Activated T-helper 2 cell treated with anti-CD3 and anti-CD28 coated beads, Interferon-gamma antibody, Interleukin-2, Interleukin-4, amounts not matched to agents 10 μg/mL and 5 μg/mL and 100 μg/mL, durations not matched to agents 14 hours and 24 hours and 36 hours (primary cell): ENCODE measurements around the gene SCN1A. TPM values are rescaled to one million over a fixed set of nuclear protein-coding genes. Genes with fewer than 3 reads are reported as not detected.

Source experiments
- DNase-seq: peaks from one replicate; pipeline ENCODE4 v3.0.0; 2021; ENCODE audit warnings: low spot score
- H3K27ac Mint-ChIP-seq: one replicate; pipeline ENCODE4 v1.8.0; 2021; ENCODE audit warnings: mixed read lengths
- H3K27me3 Mint-ChIP-seq: one replicate; pipeline ENCODE4 v1.8.0; 2021; ENCODE audit warnings: low read depth, mixed read lengths
- H3K36me3 Mint-ChIP-seq: one replicate; pipeline ENCODE4 v1.8.0; 2021; ENCODE audit warnings: low read depth, mixed read lengths
- H3K4me1 Mint-ChIP-seq: one replicate; pipeline ENCODE4 v1.8.0; 2021; ENCODE audit warnings: low read depth, mixed read lengths
- H3K4me3 Mint-ChIP-seq: one replicate; pipeline ENCODE4 v1.8.0; 2021; ENCODE audit warnings: low read depth, mild to moderate bottlenecking, moderate library complexity, mixed read lengths
- H3K9me3 Mint-ChIP-seq: one replicate; pipeline ENCODE4 v1.8.0; 2021; ENCODE audit warnings: mixed read lengths
- intact Hi-C: fragments of 100-400 bp; cut with micrococcal nuclease; formaldehyde crosslinking; loops from one replicate; pipeline ENCODE4 v1.15.1; 2023
- total RNA-seq: library from RNA; stranded (reverse); gene quantifications from 2 replicates; pipeline ENCODE4 v1.2.3, GENCODE V29; 2022

SCN1A gene
- total RNA-seq, 1 donor from 2014 or later, result not detected

- intact Hi-C loops, result no loop called here
- H3K9me3 Mint-ChIP-seq, result no peaks in the 10 kb centered on the region
- H3K4me1 Mint-ChIP-seq, result no peaks in the 10 kb centered on the region
- H3K4me3 Mint-ChIP-seq, result no peak overlapping the region
- H3K27ac Mint-ChIP-seq, result no peak overlapping the region
- H3K36me3 Mint-ChIP-seq, result no peaks in the 10 kb centered on the region
- no peaks in the 10 kb centered on the region for H3K27me3 Mint-ChIP-seq
- no peak for DNase-seq
Observed at GRCh38 chr2:166092889-166093288, 34.9 kb downstream of the SCN1A start.

- intact Hi-C loops, result no loop called here
- no peaks in the 10 kb centered on the region for H3K27me3 Mint-ChIP-seq
- no peaks in the 10 kb centered on the region for H3K9me3 Mint-ChIP-seq
- no peaks in the 10 kb centered on the region for H3K36me3 Mint-ChIP-seq
- no peak for DNase-seq
- H3K27ac Mint-ChIP-seq, result no peak overlapping the region
- no peaks in the 10 kb centered on the region for H3K4me1 Mint-ChIP-seq
- no peak overlapping the region for H3K4me3 Mint-ChIP-seq
Observed at GRCh38 chr2:166091439-166091838, 36.4 kb downstream of the SCN1A start.

GRCh38 chr2:166090908-166091307, 36.9 kb downstream of the SCN1A start:
- intact Hi-C loops, result no loop called here
- Mint-ChIP-seq H3K4me1 (no peaks in the 10 kb centered on the region), H3K4me3 (no peak overlapping the region), H3K36me3 (no peaks in the 10 kb centered on the region), H3K27ac (no peak overlapping the region), H3K9me3 (no peaks in the 10 kb centered on the region), H3K27me3 (no peaks in the 10 kb centered on the region)
- no peak for DNase-seq

GRCh38 chr2:166090346-166090745, 37.5 kb downstream of the SCN1A start:
- intact Hi-C loops, result no loop called here
- DNase-seq, result no peak
- Mint-ChIP-seq H3K4me1 (no peaks in the 10 kb centered on the region), H3K4me3 (no peak overlapping the region), H3K9me3 (no peaks in the 10 kb centered on the region), H3K27ac (no peak overlapping the region), H3K36me3 (no peaks in the 10 kb centered on the region), H3K27me3 (no peaks in the 10 kb centered on the region)

- H3K4me3 Mint-ChIP-seq, result no peak overlapping the region
- no peaks in the 10 kb centered on the region for H3K9me3 Mint-ChIP-seq
- H3K36me3 Mint-ChIP-seq, result no peaks in the 10 kb centered on the region
- no peaks in the 10 kb centered on the region for H3K4me1 Mint-ChIP-seq
- intact Hi-C loops, result no loop called here
- H3K27ac Mint-ChIP-seq, result no peak overlapping the region
- no peaks in the 10 kb centered on the region for H3K27me3 Mint-ChIP-seq
- DNase-seq, result no peak
Observed at GRCh38 chr2:166088634-166089033, 39.2 kb downstream of the SCN1A start.

- H3K9me3 Mint-ChIP-seq, result no peaks in the 10 kb centered on the region
- no peak overlapping the region for H3K4me3 Mint-ChIP-seq
- intact Hi-C loops, result no loop called here
- no peak for DNase-seq
- no peaks in the 10 kb centered on the region for H3K4me1 Mint-ChIP-seq
- no peaks in the 10 kb centered on the region for H3K27me3 Mint-ChIP-seq
- H3K27ac Mint-ChIP-seq, result no peak overlapping the region
- no peaks in the 10 kb centered on the region for H3K36me3 Mint-ChIP-seq
Observed at GRCh38 chr2:166084301-166084700, 43.5 kb downstream of the SCN1A start.

- no peak overlapping the region for H3K4me3 Mint-ChIP-seq
- no peak for DNase-seq
- H3K4me1 Mint-ChIP-seq, result no peaks in the 10 kb centered on the region
- H3K9me3 Mint-ChIP-seq, result no peaks in the 10 kb centered on the region
- H3K27me3 Mint-ChIP-seq, result no peaks in the 10 kb centered on the region
- no peaks in the 10 kb centered on the region for H3K36me3 Mint-ChIP-seq
- H3K27ac Mint-ChIP-seq, result no peak overlapping the region
- intact Hi-C loops, result no loop called here
Observed at GRCh38 chr2:166082736-166083135, 45.1 kb downstream of the SCN1A start.

GRCh38 chr2:166081852-166082251, 46.0 kb downstream of the SCN1A start:
- no peak for DNase-seq
- intact Hi-C loops, result no loop called here
- no peaks in the 10 kb centered on the region for H3K9me3 Mint-ChIP-seq
- no peaks in the 10 kb centered on the region for H3K4me1 Mint-ChIP-seq
- H3K27ac Mint-ChIP-seq, result no peak overlapping the region
- H3K36me3 Mint-ChIP-seq, result no peaks in the 10 kb centered on the region
- H3K4me3 Mint-ChIP-seq, result no peak overlapping the region
- no peaks in the 10 kb centered on the region for H3K27me3 Mint-ChIP-seq

GRCh38 chr2:166081131-166081632, 46.6 kb downstream of the SCN1A start:
- Mint-ChIP-seq H3K36me3 (no peaks in the 10 kb centered on the region), H3K9me3 (no peaks in the 10 kb centered on the region), H3K4me3 (no peak overlapping the region), H3K4me1 (no peaks in the 10 kb centered on the region), H3K27ac (no peak overlapping the region), H3K27me3 (no peaks in the 10 kb centered on the region)
- intact Hi-C loops, result no loop called here
- DNase-seq, result no peak

- no peak for DNase-seq
- Mint-ChIP-seq H3K27ac (no peak overlapping the region), H3K9me3 (no peaks in the 10 kb centered on the region), H3K4me1 (no peaks in the 10 kb centered on the region), H3K27me3 (no peaks in the 10 kb centered on the region), H3K36me3 (no peaks in the 10 kb centered on the region), H3K4me3 (no peak overlapping the region)
- intact Hi-C loops, result no loop called here
Observed at GRCh38 chr2:166074430-166074829, 53.4 kb downstream of the SCN1A start.

- Mint-ChIP-seq H3K27ac (no peak overlapping the region), H3K9me3 (no peaks in the 10 kb centered on the region), H3K27me3 (no peaks in the 10 kb centered on the region), H3K36me3 (no peaks in the 10 kb centered on the region), H3K4me3 (no peak overlapping the region), H3K4me1 (no peaks in the 10 kb centered on the region)
- intact Hi-C loops, result no loop called here
- DNase-seq, result no peak
Observed at GRCh38 chr2:166074011-166074410, 53.8 kb downstream of the SCN1A start.

GRCh38 chr2:166070231-166070630, 57.6 kb downstream of the SCN1A start:
- no peaks in the 10 kb centered on the region for H3K9me3 Mint-ChIP-seq
- DNase-seq, result no peak
- H3K27ac Mint-ChIP-seq, result no peak overlapping the region
- H3K4me1 Mint-ChIP-seq, result no peaks in the 10 kb centered on the region
- H3K4me3 Mint-ChIP-seq, result no peak overlapping the region
- peaks cover 3% of the 10 kb centered on the region for H3K27me3 Mint-ChIP-seq
- H3K36me3 Mint-ChIP-seq, result no peaks in the 10 kb centered on the region
- intact Hi-C loops, result no loop called here

- Mint-ChIP-seq H3K4me1 (no peaks in the 10 kb centered on the region), H3K27ac (no peak overlapping the region), H3K4me3 (no peak overlapping the region), H3K36me3 (no peaks in the 10 kb centered on the region), H3K27me3 (peaks cover 3% of the 10 kb centered on the region), H3K9me3 (no peaks in the 10 kb centered on the region)
- intact Hi-C loops, result no loop called here
- no peak for DNase-seq
Observed at GRCh38 chr2:166068981-166069380, 58.8 kb downstream of the SCN1A start.

- no peaks in the 10 kb centered on the region for H3K9me3 Mint-ChIP-seq
- H3K4me1 Mint-ChIP-seq, result no peaks in the 10 kb centered on the region
- H3K27ac Mint-ChIP-seq, result no peak overlapping the region
- H3K4me3 Mint-ChIP-seq, result no peak overlapping the region
- intact Hi-C loops, result no loop called here
- H3K27me3 Mint-ChIP-seq, result peaks cover 3% of the 10 kb centered on the region
- H3K36me3 Mint-ChIP-seq, result no peaks in the 10 kb centered on the region
- no peak for DNase-seq
Observed at GRCh38 chr2:166067229-166067628, 60.6 kb downstream of the SCN1A start.
